Trophoblast cell (in vitro differentiated cells and primary cell): ENCODE data around the gene TBL2.
"Not testable (repeated sequence)": the region's sequence is repeated elsewhere in the genome, so short reads cannot be mapped to it uniquely, and the experiment has no call there.

Experiments used
- DNase-seq, 2 donors: peaks; one replicate each; pipeline ENCODE4 v3.0.0-alpha.2; 2016
- H2AFZ ChIP-seq: 2 replicates; pipeline ENCODE4 v1.6.1; 2013; ENCODE audit warnings: low read length, moderate library complexity, mild to moderate bottlenecking; ENCODE audit not compliant: insufficient read depth, poor library complexity
- H2AK5ac ChIP-seq: 2 replicates; pipeline ENCODE4 v1.6.1; 2013; ENCODE audit warnings: mild to moderate bottlenecking, low read length
- H2BK120ac ChIP-seq: 2 replicates; pipeline ENCODE4 v1.6.1; 2013; ENCODE audit warnings: low read length, mild to moderate bottlenecking, moderate library complexity; ENCODE audit not compliant: insufficient read depth, poor library complexity
- H2BK12ac ChIP-seq: 2 replicates; pipeline ENCODE4 v1.6.1; 2013; ENCODE audit warnings: mild to moderate bottlenecking, low read length, moderate library complexity
- H2BK5ac ChIP-seq: 2 replicates; pipeline ENCODE4 v1.6.1; 2013; ENCODE audit warnings: low read length, low read depth, moderate library complexity, mild to moderate bottlenecking; ENCODE audit not compliant: poor library complexity
- H3K14ac ChIP-seq: 2 replicates; pipeline ENCODE4 v1.6.1; 2013; ENCODE audit warnings: mild to moderate bottlenecking, low read length
- H3K18ac ChIP-seq: 2 replicates; pipeline ENCODE4 v1.6.1; 2013; ENCODE audit warnings: mild to moderate bottlenecking, low read length
- H3K23ac ChIP-seq: 2 replicates; pipeline ENCODE4 v1.6.1; 2013; ENCODE audit warnings: low read length
- H3K27ac ChIP-seq: 2 replicates; pipeline ENCODE4 v1.5.1; 2013; ENCODE audit warnings: low read depth, mild to moderate bottlenecking, inconsistent platforms, low read length, moderate library complexity
- H3K27me3 ChIP-seq: 2 replicates; pipeline ENCODE4 v1.6.1; 2013; ENCODE audit warnings: inconsistent platforms, mild to moderate bottlenecking, low read length, moderate library complexity; ENCODE audit not compliant: insufficient read depth
- H3K36me3 ChIP-seq, 2 experiments: 1 replicate in 1 of 2; 2 replicates in 1 of 2; pipeline ENCODE4 v1.6.1; 2013; ENCODE audit warnings: low read length in 2 of 2, mild to moderate bottlenecking in 2 of 2, moderate library complexity in 1 of 2; ENCODE audit not compliant: insufficient read depth in 2 of 2, control insufficient read depth in 1 of 2
- H3K4ac ChIP-seq: 2 replicates; pipeline ENCODE4 v1.6.1; 2013; ENCODE audit warnings: low read depth, mild to moderate bottlenecking, low read length, moderate library complexity
- H3K4me1 ChIP-seq, 2 experiments: 1 replicate in 1 of 2; 2 replicates in 1 of 2; pipeline ENCODE4 v1.6.1; 2013; ENCODE audit warnings: low read length in 2 of 2, mild to moderate bottlenecking in 2 of 2, moderate library complexity in 1 of 2; ENCODE audit not compliant: insufficient read depth in 2 of 2, control insufficient read depth in 1 of 2
- H3K4me2 ChIP-seq: 2 replicates; pipeline ENCODE4 v1.6.1; 2013; ENCODE audit warnings: inconsistent platforms, mild to moderate bottlenecking, low read length, moderate library complexity
- H3K4me3 ChIP-seq: 2 replicates; pipeline ENCODE4 v1.5.1; 2013; ENCODE audit warnings: mild to moderate bottlenecking, low read depth, low read length, inconsistent platforms
- H3K79me1 ChIP-seq: one replicate; pipeline ENCODE4 v1.6.1; 2013; ENCODE audit warnings: low read length
- H3K79me2 ChIP-seq: 2 replicates; pipeline ENCODE4 v1.6.1; 2013; ENCODE audit warnings: low read length, mild to moderate bottlenecking; ENCODE audit not compliant: control insufficient read depth, insufficient read depth, poor library complexity
- H3K9ac ChIP-seq: 2 replicates; pipeline ENCODE4 v1.6.1; 2013; ENCODE audit warnings: mild to moderate bottlenecking, low read length
- H3K9me3 ChIP-seq: 2 replicates; pipeline ENCODE4 v1.6.1; 2013; ENCODE audit warnings: low read depth, mild to moderate bottlenecking, control low read depth, inconsistent platforms, low read length; ENCODE audit not compliant: insufficient read depth
- H4K12ac ChIP-seq: 2 replicates; pipeline ENCODE4 v1.6.1; 2013; ENCODE audit warnings: low read depth, mild to moderate bottlenecking, low read length, moderate library complexity
- H4K8ac ChIP-seq: 2 replicates; pipeline ENCODE4 v1.6.1; 2013; ENCODE audit warnings: low read depth, mild to moderate bottlenecking, low read length, moderate library complexity
- H4K91ac ChIP-seq: one replicate; pipeline ENCODE4 v1.6.1; 2013; ENCODE audit warnings: low read depth, mild to moderate bottlenecking, low read length, moderate library complexity
- WGBS: extraction: QIAGEN DNeasy Blood & Tissue Kit; methylation state at CpG from one replicate; pipeline ENCODE4 v1.1.7; 2013; ENCODE audit warnings: missing lambda C conversion rate; ENCODE audit not compliant: insufficient read length, insufficient coverage; ENCODE audit errors: extremely low coverage; 5-methylcytosine and 5-hydroxymethylcytosine counted together

TBL2 gene

DNA sequence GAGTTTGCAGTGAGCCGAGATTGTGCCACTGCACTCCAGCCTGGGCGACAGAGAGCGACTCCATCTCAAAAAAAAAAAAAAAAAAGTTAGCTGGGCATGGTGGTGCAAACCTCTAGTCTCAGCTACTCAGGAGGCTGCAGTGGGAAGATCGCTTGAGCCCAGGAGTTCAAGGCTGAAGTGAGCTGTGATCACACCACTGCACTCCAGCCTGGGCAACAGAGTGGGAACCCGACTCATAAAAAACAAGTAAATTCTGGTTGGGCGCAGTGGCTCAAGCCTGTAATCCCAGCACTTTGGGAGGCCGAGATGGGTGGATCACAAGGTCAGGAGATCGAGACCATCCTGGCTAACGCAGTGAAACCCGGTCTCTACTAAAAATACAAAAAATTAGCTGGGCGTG lies 41.0 kb upstream of the TBL2 start:
- not testable (repeated sequence) for H3K4me3 ChIP-seq, H2BK5ac ChIP-seq, H4K8ac ChIP-seq, H3K9me3 ChIP-seq, H3K23ac ChIP-seq, H4K91ac ChIP-seq, H3K4ac ChIP-seq, H3K14ac ChIP-seq, H3K79me2 ChIP-seq, H3K9ac ChIP-seq, H2BK120ac ChIP-seq, H2AFZ ChIP-seq, H3K4me2 ChIP-seq, H3K27ac ChIP-seq, H4K12ac ChIP-seq, H2BK12ac ChIP-seq, H3K18ac ChIP-seq, H3K36me3 ChIP-seq, DNase-seq, H2AK5ac ChIP-seq, H3K79me1 ChIP-seq
- H3K4me1 ChIP-seq = peaks cover 0 to 12% of the 10 kb centered on the region in 2 experiments
- WGBS = no CpG with 5 or more reads among the region's 11 CpGs
- H3K27me3 ChIP-seq = peaks cover 19% of the 10 kb centered on the region

DNA sequence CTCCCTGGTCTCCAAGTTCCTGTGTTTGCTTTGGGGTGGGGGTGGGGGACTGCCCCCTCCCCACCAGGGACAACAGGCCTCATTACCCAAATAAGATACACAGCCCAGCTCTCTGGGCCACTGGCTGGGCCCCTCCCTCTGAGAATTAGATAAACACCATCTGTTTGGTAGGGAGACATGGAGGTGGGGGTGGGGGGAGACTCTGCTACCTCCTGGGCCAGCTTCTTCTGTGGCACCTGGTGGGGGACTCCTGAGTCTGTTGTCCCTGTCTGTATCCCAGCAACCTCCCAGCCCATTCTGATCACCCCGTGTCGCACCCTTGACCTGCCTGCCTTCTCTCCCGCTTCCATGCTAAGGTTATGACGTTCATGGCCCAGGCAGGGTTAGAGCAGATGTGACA lies 40.2 kb upstream of the TBL2 start:
- Histone ChIP-seq H4K12ac (no peak overlapping the region), H2BK120ac (no peak overlapping the region), H3K27ac (no peak overlapping the region), H3K79me2 (no peaks in the 10 kb centered on the region), H2AK5ac (no peak overlapping the region), H4K91ac (no peak overlapping the region), H3K4ac (no peak overlapping the region), H3K18ac (no peak overlapping the region), H3K14ac (no peak overlapping the region), H3K9ac (no peak overlapping the region), H2AFZ (no peak overlapping the region), H4K8ac (no peak overlapping the region), H3K4me2 (no peak overlapping the region), H2BK12ac (no peak overlapping the region), H3K27me3 (peaks cover 11% of the 10 kb centered on the region), H3K79me1 (no peaks in the 10 kb centered on the region), H3K4me1 (peaks cover 0 to 6% of the 10 kb centered on the region in 2 experiments), H2BK5ac (no peak overlapping the region), H3K23ac (no peak overlapping the region), H3K9me3 (no peaks in the 10 kb centered on the region), H3K4me3 (no peak overlapping the region), H3K36me3 (no peaks in the 10 kb centered on the region)
- no CpG with 5 or more reads among the region's 4 CpGs for WGBS
- no peak for DNase-seq

DNA sequence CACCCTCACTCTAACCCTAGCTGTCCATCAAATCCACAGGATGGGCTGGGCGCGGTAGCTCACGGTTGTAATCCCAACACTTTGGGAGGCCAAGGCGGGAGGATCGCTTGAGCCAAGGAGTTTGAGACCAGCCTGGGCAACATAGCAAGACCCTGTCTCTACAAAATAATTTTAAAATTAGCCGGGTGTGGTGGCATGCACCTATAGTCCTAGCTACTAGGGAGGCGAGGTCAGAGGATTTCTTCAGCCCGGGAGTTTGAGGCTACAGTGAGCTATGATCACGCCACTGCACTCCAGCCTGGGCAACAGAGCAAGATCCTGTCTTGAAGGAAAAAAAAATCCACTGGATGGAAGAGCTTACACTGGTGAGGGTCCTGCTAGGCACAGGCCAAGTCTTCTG lies 39.1 kb upstream of the TBL2 start:
- H2BK12ac ChIP-seq, H3K9ac ChIP-seq, H4K12ac ChIP-seq, H3K27ac ChIP-seq, H2BK120ac ChIP-seq, H3K14ac ChIP-seq, H3K9me3 ChIP-seq, H3K4me3 ChIP-seq, H3K36me3 ChIP-seq, H3K23ac ChIP-seq, H2AK5ac ChIP-seq, H4K8ac ChIP-seq, DNase-seq, H3K4ac ChIP-seq, H3K4me1 ChIP-seq, H3K18ac ChIP-seq, H3K4me2 ChIP-seq, H2BK5ac ChIP-seq, H2AFZ ChIP-seq, H4K91ac ChIP-seq, H3K27me3 ChIP-seq, H3K79me2 ChIP-seq, H3K79me1 ChIP-seq: not testable (repeated sequence)
- no CpG with 5 or more reads among the region's 9 CpGs for WGBS

DNA sequence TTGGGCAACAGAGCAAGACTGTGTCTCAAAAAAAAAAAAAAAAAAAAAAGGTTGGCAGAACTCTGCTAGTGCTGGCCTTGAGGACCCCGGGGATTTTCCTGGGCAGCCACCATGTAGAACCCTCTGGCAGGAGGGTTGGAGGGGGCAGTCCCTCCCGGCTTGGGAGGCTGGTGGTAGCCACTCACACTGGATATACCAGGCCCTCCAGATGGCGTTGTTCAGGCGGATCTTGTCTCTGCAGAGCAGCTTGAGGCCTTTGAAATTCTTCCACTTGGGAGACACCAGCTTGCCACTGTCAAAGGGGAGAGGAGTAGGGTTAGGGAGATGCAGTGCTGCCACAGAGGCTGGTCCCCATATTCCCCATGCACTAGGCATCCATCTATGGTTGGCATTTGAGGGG lies 37.5 kb upstream of the TBL2 start:
- DNase-seq = no peak
- H3K36me3 ChIP-seq = no peaks in the 10 kb centered on the region
- no peak overlapping the region for H3K14ac ChIP-seq
- no peak overlapping the region for H3K23ac ChIP-seq
- no peak overlapping the region for H2BK5ac ChIP-seq
- H3K4me2 ChIP-seq = no peak overlapping the region
- H3K9ac ChIP-seq = no peak overlapping the region
- H3K27me3 ChIP-seq = no peaks in the 10 kb centered on the region
- no peak overlapping the region for H4K12ac ChIP-seq
- no peak overlapping the region for H4K91ac ChIP-seq
- H4K8ac ChIP-seq = no peak overlapping the region
- no peaks in the 10 kb centered on the region for H3K4me1 ChIP-seq
- H3K79me1 ChIP-seq = no peaks in the 10 kb centered on the region
- H3K4me3 ChIP-seq = no peak overlapping the region
- no peak overlapping the region for H3K4ac ChIP-seq
- H2AFZ ChIP-seq = no peak overlapping the region
- H2BK12ac ChIP-seq = no peak overlapping the region
- no peak overlapping the region for H2BK120ac ChIP-seq
- H3K79me2 ChIP-seq = no peaks in the 10 kb centered on the region
- H3K27ac ChIP-seq = no peak overlapping the region
- no peaks in the 10 kb centered on the region for H3K9me3 ChIP-seq
- no CpG with 5 or more reads among the region's 4 CpGs for WGBS
- no peak overlapping the region for H3K18ac ChIP-seq
- H2AK5ac ChIP-seq = no peak overlapping the region
